ENCODE measurements around the gene TRPC1.

TRPC1 gene

GRCh38 chr3:142817897-142818296 is 94.1 kb downstream of the TRPC1 start:
- TF ChIP-seq REST (IDR thresholded peaks at IDR 0.05; ENCODE audit: low read depth): no peak
- TF ChIP-seq FOXM1 (IDR thresholded peaks at IDR 0.05; ENCODE audit: borderline replicate concordance, low read depth): no peak
- TF ChIP-seq MAX (IDR thresholded peaks at IDR 0.05): no peak
- TF ChIP-seq ZBTB7A (IDR thresholded peaks at IDR 0.05; ENCODE audit: low read depth): no peak
- TF ChIP-seq NFIC (IDR thresholded peaks at IDR 0.05): no peak
- no peak for TF ChIP-seq RAD21 (IDR thresholded peaks at IDR 0.05; ENCODE audit: low read depth)
- no peak for TF ChIP-seq EP300 (IDR thresholded peaks at IDR 0.05; ENCODE audit: borderline replicate concordance)
- TF ChIP-seq EGR1 (IDR thresholded peaks at IDR 0.05): no peak
- TF ChIP-seq TEAD4 (IDR thresholded peaks at IDR 0.05): no peak

GRCh38 chr3:142818651-142819050 is 94.8 kb downstream of the TRPC1 start:
- no peak for TF ChIP-seq CEBPB (IDR thresholded peaks at IDR 0.05)
- no peak for TF ChIP-seq REST (IDR thresholded peaks at IDR 0.05; ENCODE audit: low read depth)
- no peak for TF ChIP-seq EGR1 (IDR thresholded peaks at IDR 0.05)
- TF ChIP-seq ZBTB7A (IDR thresholded peaks at IDR 0.05; ENCODE audit: low read depth): no peak
- TF ChIP-seq TEAD4 (IDR thresholded peaks at IDR 0.05): no peak
- no peak for TF ChIP-seq RAD21 (IDR thresholded peaks at IDR 0.05; ENCODE audit: low read depth)
- no peak for TF ChIP-seq USF1 (IDR thresholded peaks at IDR 0.05)
- no peak for TF ChIP-seq CREB1 (IDR thresholded peaks at IDR 0.05; ENCODE audit: low read depth)
- no peak for TF ChIP-seq TAF1 (IDR thresholded peaks at IDR 0.05; ENCODE audit: low read depth)
- TF ChIP-seq NFIC (IDR thresholded peaks at IDR 0.05): no peak
- no peak for TF ChIP-seq YY1 (IDR thresholded peaks at IDR 0.05; ENCODE audit: low read depth)
- TF ChIP-seq MAX (IDR thresholded peaks at IDR 0.05): no peak
- no peak for TF ChIP-seq FOXM1 (IDR thresholded peaks at IDR 0.05; ENCODE audit: borderline replicate concordance, low read depth)
- TF ChIP-seq EP300 (IDR thresholded peaks at IDR 0.05; ENCODE audit: borderline replicate concordance): no peak

- no peak for TF ChIP-seq MAX (IDR thresholded peaks at IDR 0.05)
These were observed 95.3 kb downstream of the TRPC1 start for GRCh38 chr3:142819179-142819578.

GRCh38 chr3:142828703-142829305 is 105.0 kb downstream of the TRPC1 start:
- TF ChIP-seq TCF12 (IDR thresholded peaks at IDR 0.05; ENCODE audit: low read depth) (no peak), CREB1 (IDR thresholded peaks at IDR 0.05; ENCODE audit: low read depth) (no peak), TEAD4 (IDR thresholded peaks at IDR 0.05) (no peak), RAD21 (IDR thresholded peaks at IDR 0.05; ENCODE audit: low read depth) (peak; percentile 95), MAX (IDR thresholded peaks at IDR 0.05) (no peak)

GRCh38 chr3:142837526-142837925 is 113.7 kb downstream of the TRPC1 start:
- TF ChIP-seq CREB1 (IDR thresholded peaks at IDR 0.05; ENCODE audit: low read depth) (no peak), REST (IDR thresholded peaks at IDR 0.05; ENCODE audit: low read depth) (no peak), FOXM1 (IDR thresholded peaks at IDR 0.05; ENCODE audit: borderline replicate concordance, low read depth) (no peak)

Data from Ishikawa (cell line).